ENCODE data around the gene ABLIM3. TPM values are rescaled to one million over a fixed set of nuclear protein-coding genes. Genes with fewer than 3 reads are reported as not detected.

ABLIM3 gene
- total RNA-seq, 1 donor from 2014 or later: 3.7 TPM

DNA sequence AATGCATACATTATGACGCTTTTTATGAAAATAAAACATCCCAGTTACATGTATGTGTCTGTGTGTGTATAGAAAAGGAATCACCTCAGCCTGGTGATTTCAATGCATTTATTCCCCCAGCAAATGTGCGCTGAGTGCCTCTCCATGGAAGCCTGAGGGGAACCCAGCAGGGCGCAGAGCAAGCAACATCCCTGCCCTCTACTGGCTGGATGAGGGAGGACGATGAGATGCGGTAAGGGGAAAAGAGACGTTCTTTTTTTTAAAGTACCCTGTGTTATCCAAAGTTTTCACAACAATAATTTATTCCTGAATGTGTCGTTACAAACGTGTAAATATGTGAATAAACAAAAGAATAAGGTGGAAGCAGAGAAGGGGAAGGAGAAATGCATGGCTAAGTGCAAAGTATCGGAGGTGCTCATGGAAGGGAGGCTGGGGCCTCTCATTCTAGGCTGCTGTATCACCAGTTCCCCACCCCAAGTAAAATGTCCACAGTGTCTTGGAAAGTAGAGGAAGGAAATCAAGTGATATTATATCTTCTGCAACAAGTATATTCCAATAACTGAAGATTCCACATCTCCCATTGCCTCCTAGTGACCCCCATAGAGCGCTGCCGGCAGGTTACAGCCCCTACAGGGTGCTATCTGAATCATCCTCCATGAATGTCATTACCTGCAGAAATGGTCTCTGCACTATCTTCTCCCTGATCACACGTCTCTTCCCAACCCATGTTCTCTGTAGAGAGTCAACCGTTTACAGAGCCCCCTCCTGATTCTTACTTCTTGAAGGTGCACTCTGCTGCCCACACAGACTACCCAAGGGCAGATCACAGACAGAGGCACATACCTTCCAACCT is 13.0 kb upstream of the ABLIM3 start:
- no peaks in the 10 kb centered on the region for H3K36me3 ChIP-seq (ENCODE audit: control insufficient read depth, insufficient read depth, low read length)
- no peaks in the 10 kb centered on the region for H3K27me3 ChIP-seq (ENCODE audit: control insufficient read depth, insufficient read depth, low read length)
- TF ChIP-seq, protein P1, sequence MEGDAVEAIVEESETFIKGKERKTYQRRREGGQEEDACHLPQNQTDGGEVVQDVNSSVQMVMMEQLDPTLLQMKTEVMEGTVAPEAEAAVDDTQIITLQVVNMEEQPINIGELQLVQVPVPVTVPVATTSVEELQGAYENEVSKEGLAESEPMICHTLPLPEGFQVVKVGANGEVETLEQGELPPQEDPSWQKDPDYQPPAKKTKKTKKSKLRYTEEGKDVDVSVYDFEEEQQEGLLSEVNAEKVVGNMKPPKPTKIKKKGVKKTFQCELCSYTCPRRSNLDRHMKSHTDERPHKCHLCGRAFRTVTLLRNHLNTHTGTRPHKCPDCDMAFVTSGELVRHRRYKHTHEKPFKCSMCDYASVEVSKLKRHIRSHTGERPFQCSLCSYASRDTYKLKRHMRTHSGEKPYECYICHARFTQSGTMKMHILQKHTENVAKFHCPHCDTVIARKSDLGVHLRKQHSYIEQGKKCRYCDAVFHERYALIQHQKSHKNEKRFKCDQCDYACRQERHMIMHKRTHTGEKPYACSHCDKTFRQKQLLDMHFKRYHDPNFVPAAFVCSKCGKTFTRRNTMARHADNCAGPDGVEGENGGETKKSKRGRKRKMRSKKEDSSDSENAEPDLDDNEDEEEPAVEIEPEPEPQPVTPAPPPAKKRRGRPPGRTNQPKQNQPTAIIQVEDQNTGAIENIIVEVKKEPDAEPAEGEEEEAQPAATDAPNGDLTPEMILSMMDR (IDR thresholded peaks at IDR 0.05; ENCODE audit: insufficient read depth, low read length, severe bottlenecking): peak; percentile 77
- FAIRE-seq (no peak), DNase-seq (ENCODE audit: low read depth) (peak; percentile 32)
- H3K4me3 ChIP-seq (ENCODE audit: low read depth, low read length): no peak overlapping the region

DNA sequence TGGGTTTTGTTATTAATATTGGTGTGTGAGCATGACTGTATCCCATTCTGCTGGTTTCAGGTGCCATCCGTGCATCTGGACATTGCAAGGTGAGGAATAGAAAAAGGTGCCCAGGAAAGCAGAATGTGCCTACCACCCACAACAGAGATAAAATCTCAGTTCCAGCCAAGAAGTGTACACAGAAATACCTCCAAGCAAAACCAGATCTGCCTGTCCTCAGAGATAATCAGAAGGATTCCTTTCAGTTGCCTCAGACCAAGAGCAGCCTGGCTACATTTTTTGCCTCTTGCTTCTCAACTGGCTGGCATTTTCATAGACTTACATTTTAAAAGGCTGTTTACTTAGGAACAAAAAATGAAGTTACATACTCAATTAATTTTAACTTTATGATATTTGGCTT is 12.1 kb upstream of the ABLIM3 start:
- FAIRE-seq: no peak
- H3K36me3 ChIP-seq (ENCODE audit: control insufficient read depth, insufficient read depth, low read length): no peaks in the 10 kb centered on the region
- H3K4me3 ChIP-seq (ENCODE audit: low read depth, low read length): no peak overlapping the region
- DNase-seq (ENCODE audit: low read depth): peak; percentile 48
- no peaks in the 10 kb centered on the region for H3K27me3 ChIP-seq (ENCODE audit: control insufficient read depth, insufficient read depth, low read length)
- TF ChIP-seq, protein P1 (IDR thresholded peaks at IDR 0.05; ENCODE audit: insufficient read depth, low read length, severe bottlenecking): no peak

DNA sequence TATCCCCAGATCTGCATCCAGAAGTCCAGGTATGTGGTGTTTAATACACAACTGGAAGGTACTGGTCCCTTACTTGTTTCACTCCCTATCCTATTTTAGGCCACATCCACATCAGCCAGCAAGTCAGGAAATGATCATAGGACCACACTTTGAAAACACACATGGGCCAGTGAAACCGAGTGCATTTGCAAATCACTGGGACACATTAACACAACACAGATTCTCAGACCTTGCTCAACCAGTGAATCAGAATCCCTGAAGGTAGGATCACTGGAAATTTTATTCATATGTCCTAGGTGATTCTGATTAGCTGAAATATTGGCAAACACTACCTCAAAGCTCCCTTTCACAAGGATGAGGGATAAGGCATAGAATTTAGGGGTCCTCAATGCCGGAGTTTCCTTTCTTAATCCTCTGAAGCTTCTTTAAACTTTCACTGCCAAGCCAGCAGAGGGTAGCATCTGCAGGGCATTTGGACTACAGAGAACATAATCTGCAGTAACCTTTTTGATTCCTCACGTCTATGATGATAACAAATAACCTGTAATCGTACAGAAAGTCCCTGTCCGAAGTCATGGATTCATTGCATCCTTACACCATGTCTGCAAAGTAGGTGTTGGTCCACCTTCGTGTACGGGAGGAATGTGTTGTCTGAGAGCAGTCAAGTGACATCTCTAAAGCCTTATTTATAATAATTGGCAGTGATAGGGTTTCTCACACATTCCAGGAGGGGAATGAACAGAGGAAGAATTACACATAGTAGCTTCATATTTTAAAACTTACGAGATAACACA is 11.0 kb upstream of the ABLIM3 start:
- no peak overlapping the region for H3K4me3 ChIP-seq (ENCODE audit: low read depth, low read length)
- peak; percentile 40 for DNase-seq (ENCODE audit: low read depth)
- no peak for FAIRE-seq
- TF ChIP-seq, protein P1 (IDR thresholded peaks at IDR 0.05; ENCODE audit: insufficient read depth, low read length, severe bottlenecking): peak; percentile 22
- H3K27me3 ChIP-seq (ENCODE audit: control insufficient read depth, insufficient read depth, low read length): no peaks in the 10 kb centered on the region
- no peaks in the 10 kb centered on the region for H3K36me3 ChIP-seq (ENCODE audit: control insufficient read depth, insufficient read depth, low read length)

DNA sequence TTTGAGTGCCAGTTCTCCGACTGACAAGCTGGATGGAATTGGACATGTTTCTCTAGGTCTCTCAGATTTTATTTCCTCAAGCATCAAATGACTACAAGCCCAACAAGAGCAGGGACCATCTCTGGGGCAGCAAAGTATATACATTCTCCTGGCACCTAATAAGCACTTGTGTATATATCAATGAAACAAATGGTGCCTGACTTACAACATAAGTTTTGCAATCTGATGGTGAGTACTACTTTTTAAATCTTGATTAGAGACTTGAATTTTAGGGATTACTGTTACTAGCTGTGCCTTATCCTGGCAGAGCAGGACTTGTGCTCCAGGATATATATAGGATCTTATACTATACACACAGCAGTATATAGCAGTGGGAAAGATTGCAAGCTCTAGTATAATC is 8.8 kb upstream of the ABLIM3 start:
- Histone ChIP-seq H3K4me3 (ENCODE audit: low read depth, low read length) (no peak overlapping the region), H3K36me3 (ENCODE audit: control insufficient read depth, insufficient read depth, low read length) (no peaks in the 10 kb centered on the region), H3K27me3 (ENCODE audit: control insufficient read depth, insufficient read depth, low read length) (no peaks in the 10 kb centered on the region)
- no peak for DNase-seq (ENCODE audit: low read depth)
- no peak for FAIRE-seq
- TF ChIP-seq, protein P1 (IDR thresholded peaks at IDR 0.05; ENCODE audit: insufficient read depth, low read length, severe bottlenecking): no peak

DNA sequence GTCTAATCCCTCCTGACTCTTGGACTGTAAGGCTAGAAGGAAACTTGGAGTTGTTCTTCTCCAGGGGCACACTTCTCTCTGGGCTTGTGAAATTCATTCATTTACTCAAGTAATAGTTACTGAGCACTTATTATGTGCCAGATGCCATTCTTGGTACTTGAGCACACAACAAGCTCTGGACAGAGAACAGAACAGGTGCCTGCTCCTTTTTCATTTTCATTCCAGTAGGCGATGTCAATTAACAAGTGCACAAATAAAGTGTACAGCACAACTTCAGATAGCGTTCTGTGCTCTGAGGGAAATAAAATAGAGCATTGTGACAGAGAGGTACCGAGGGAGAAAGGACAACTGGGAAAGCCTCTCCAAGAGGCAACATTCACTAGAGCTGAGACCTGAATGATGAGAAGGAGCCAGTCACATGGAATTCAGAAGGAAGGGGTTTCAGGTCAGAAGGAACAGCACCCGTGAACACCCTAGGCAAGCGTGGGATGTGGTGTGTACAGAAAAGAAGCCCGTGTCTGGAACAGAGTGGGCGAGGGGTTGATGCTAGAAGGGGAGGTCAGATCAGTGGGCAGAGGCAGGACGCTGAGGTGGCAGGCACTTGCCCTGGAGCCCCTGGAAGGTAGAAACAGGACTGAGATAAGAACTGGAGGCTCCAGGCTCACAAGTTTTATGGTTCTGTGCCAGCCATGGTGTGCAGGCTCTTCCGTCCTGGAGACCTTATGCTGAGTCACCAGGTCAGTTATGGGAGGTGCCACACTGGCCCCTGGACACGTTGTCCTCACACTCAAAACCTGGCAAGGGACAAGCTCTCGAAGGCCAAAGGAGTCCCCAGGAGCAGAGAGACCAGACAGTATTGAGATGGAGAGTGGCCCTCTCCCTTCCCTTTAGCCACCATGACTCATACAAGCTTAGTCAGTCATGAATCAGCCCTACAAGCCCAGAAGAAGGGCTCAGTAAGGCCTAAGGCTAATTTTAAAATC is 7.2 kb upstream of the ABLIM3 start:
- TF ChIP-seq, protein P1 (IDR thresholded peaks at IDR 0.05; ENCODE audit: insufficient read depth, low read length, severe bottlenecking): no peak
- Histone ChIP-seq H3K4me3 (ENCODE audit: low read depth, low read length) (no peak overlapping the region), H3K27me3 (ENCODE audit: control insufficient read depth, insufficient read depth, low read length) (no peaks in the 10 kb centered on the region), H3K36me3 (ENCODE audit: control insufficient read depth, insufficient read depth, low read length) (no peaks in the 10 kb centered on the region)
- DNase-seq (ENCODE audit: low read depth) (peak; percentile 94), FAIRE-seq (peak; percentile 7)
